NCI-H1417 treated with DMSO at 0.1 percent for 48 hours (cell line): ENCODE data around the gene KRT84.
A peak's percentile ranks its signal among the peaks of the same experiment; 100 is the strongest.

Source experiments
- DNase-seq: peaks from one replicate; lab custom pipeline; 2025; lab: John Stamatoyannopoulos, UW

The KRT84 gene

GRCh38 chr12:52342781-52343490 lies 42.5 kb downstream of the KRT84 start:
- DNase-seq = no peak

- DNase-seq = no peak
Measured at GRCh38 chr12:52341066-52341580, 44.3 kb downstream of the KRT84 start.

GRCh38 chr12:52338241-52338960 lies 47.1 kb downstream of the KRT84 start:
- no peak for DNase-seq

- DNase-seq = no peak
Measured at GRCh38 chr12:52337054-52337453, 48.4 kb downstream of the KRT84 start.

GRCh38 chr12:52336641-52337040 lies 48.8 kb downstream of the KRT84 start:
- no peak for DNase-seq

- DNase-seq = no peak
Measured at GRCh38 chr12:52335598-52336262, 49.7 kb downstream of the KRT84 start.

GRCh38 chr12:52334185-52334584 lies 51.3 kb downstream of the KRT84 start:
- no peak for DNase-seq

- DNase-seq = peak; percentile 26
Measured at GRCh38 chr12:52333321-52333720, 52.1 kb downstream of the KRT84 start.

GRCh38 chr12:52332381-52332780 lies 53.1 kb downstream of the KRT84 start:
- DNase-seq = no peak

- no peak for DNase-seq
Measured at GRCh38 chr12:52331833-52332232, 53.6 kb downstream of the KRT84 start.

- no peak for DNase-seq
Measured at GRCh38 chr12:52331039-52331438, 54.4 kb downstream of the KRT84 start.

GRCh38 chr12:52327830-52328500 lies 57.5 kb downstream of the KRT84 start:
- no peak for DNase-seq
